ENCODE data around the gene HOXC13. TPM values are rescaled to one million over a fixed set of nuclear protein-coding genes. Genes with fewer than 3 reads are reported as not detected.

Gene HOXC13
- total RNA-seq, 2 experiments from 2014 or later = not detected

- intact Hi-C loops (cut with micrococcal nuclease) = no loop called here
- ChIA-PET POLR2A (no interaction called here), CTCF (no interaction called here)
- Mint-ChIP-seq H3K36me3 (ENCODE audit: low read depth) (no peaks in the 10 kb centered on the region), H3K9me3 (no peaks in the 10 kb centered on the region), H3K27ac (no peak overlapping the region), H3K4me1 (ENCODE audit: low read depth) (no peaks in the 10 kb centered on the region), H3K4me3 (no peak overlapping the region), H3K27me3 (peaks cover 47% of the 10 kb centered on the region)
- ATAC-seq (no peak), DNase-seq (no peak)
- no peak for TF ChIP-seq CTCF (IDR thresholded peaks at IDR 0.05)
Observed at GRCh38 chr12:53916788-53917655, 21.6 kb upstream of the HOXC13 start.

GRCh38 chr12:53924521-53925405 is 13.9 kb upstream of the HOXC13 start:
- DNase-seq (no peak), ATAC-seq (no peak)
- ChIA-PET POLR2A (no interaction called here), CTCF (interaction anchor here (1.0 kb wide), 1 partner anchor 32 kb away, joined by 3 read pairs; no protein-coding TSS in a partner anchor)
- Mint-ChIP-seq H3K27ac (no peak overlapping the region), H3K4me1 (ENCODE audit: low read depth) (no peaks in the 10 kb centered on the region), H3K9me3 (no peaks in the 10 kb centered on the region), H3K36me3 (ENCODE audit: low read depth) (no peaks in the 10 kb centered on the region), H3K27me3 (peaks cover 72% of the 10 kb centered on the region), H3K4me3 (no peak overlapping the region)
- TF ChIP-seq CTCF (IDR thresholded peaks at IDR 0.05) = no peak
- intact Hi-C loops (cut with micrococcal nuclease) = no loop called here

- no peak overlapping the region for H3K4me3 Mint-ChIP-seq
Observed at GRCh38 chr12:53927220-53928029, 11.2 kb upstream of the HOXC13 start.

More at GRCh38 chr12:53927220-53928029, 11.2 kb upstream of the HOXC13 start:
- TF ChIP-seq CTCF (IDR thresholded peaks at IDR 0.05) = no peak
- no peaks in the 10 kb centered on the region for H3K4me1 Mint-ChIP-seq (ENCODE audit: low read depth)
- ChIA-PET CTCF (interaction anchor here (1.2 to 1.4 kb wide), 3 partner anchors 78 to 280 kb away, joined by 3 to 4 read pairs (median 3); no protein-coding TSS in a partner anchor), POLR2A (no interaction called here)
- H3K9me3 Mint-ChIP-seq = no peaks in the 10 kb centered on the region
- H3K27me3 Mint-ChIP-seq = peaks cover 78% of the 10 kb centered on the region
- no peak for DNase-seq
- intact Hi-C loops (cut with micrococcal nuclease) = no loop called here
- no peak for ATAC-seq
- H3K27ac Mint-ChIP-seq = no peak overlapping the region
- H3K36me3 Mint-ChIP-seq (ENCODE audit: low read depth) = no peaks in the 10 kb centered on the region

Measured in activated CD8-positive, alpha-beta T cell treated with anti-CD3 and anti-CD28 coated beads for 36 hours (primary cell).